ENCODE results near the gene PDZD8.

Gene PDZD8

DNA sequence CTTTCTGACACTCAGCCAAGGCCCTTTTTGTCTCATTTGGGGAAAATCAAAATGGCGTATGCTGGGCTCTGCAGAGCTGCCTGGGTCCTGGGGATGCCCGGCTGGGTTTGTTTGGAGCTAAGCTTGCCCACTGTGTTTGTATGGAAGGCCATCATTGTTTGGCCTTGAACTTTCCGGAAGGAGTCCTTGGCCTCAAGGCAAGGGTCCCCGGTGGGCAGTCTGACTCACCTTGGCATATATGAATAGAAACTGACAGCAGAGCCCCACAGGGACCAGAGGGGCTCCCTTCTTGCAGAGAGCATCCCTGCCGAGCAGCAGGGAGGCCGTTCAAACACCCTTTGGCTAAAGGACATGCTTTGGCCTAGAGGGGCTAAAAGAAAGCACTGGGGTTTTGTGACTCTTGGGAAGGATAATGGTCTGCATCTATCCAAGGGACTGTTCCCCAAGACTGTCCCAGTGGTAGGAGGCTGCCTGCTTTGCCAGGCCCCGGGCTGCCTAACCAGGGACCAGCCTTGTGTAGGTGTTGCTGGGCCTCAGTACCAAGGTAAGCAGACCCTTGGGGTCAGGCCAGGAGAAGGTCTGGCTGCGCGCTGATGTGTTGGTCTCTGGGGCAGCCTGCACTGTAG is 119.3 kb downstream of the PDZD8 start:
- no peak overlapping the region for H3K4me2 ChIP-seq (ENCODE audit: low read length)
- H3K9me3 ChIP-seq (ENCODE audit: low read length), result no peaks in the 10 kb centered on the region
- no peaks in the 10 kb centered on the region for H3K36me3 ChIP-seq (ENCODE audit: insufficient read depth, low read length)
- H3K4me3 ChIP-seq (ENCODE audit: low read depth, low read length, poor library complexity, severe bottlenecking), result no peak overlapping the region
- H4K20me1 ChIP-seq (ENCODE audit: insufficient read depth, low read length), result no peaks in the 10 kb centered on the region
- H3K27ac ChIP-seq (ENCODE audit: low read depth, low read length, poor library complexity, severe bottlenecking), result no peak overlapping the region
- H3K9me2 ChIP-seq (ENCODE audit: low read depth, low read length), result no peaks in the 10 kb centered on the region
- H3K79me2 ChIP-seq (ENCODE audit: insufficient read depth, low read length), result no peaks in the 10 kb centered on the region
- no peaks in the 10 kb centered on the region for H3K4me1 ChIP-seq (ENCODE audit: insufficient read depth, low read length, severe bottlenecking)
- H3F3A ChIP-seq (ENCODE audit: insufficient read depth, low read length), result no peaks in the 10 kb centered on the region
- 0 out of 2 replicates have a peak, but pooled peaks cover 5% of the 10 kb centered on the region for H3K27me3 ChIP-seq (ENCODE audit: insufficient read depth, low read length)
- no peak overlapping the region for H3K9ac ChIP-seq (ENCODE audit: low read length)
- no peak overlapping the region for H2AFZ ChIP-seq (ENCODE audit: low read length)
- TF ChIP-seq EZH2 (IDR thresholded peaks at IDR 0.05; ENCODE audit: borderline replicate concordance, low read length), result no peak
- TF ChIP-seq, protein P1, sequence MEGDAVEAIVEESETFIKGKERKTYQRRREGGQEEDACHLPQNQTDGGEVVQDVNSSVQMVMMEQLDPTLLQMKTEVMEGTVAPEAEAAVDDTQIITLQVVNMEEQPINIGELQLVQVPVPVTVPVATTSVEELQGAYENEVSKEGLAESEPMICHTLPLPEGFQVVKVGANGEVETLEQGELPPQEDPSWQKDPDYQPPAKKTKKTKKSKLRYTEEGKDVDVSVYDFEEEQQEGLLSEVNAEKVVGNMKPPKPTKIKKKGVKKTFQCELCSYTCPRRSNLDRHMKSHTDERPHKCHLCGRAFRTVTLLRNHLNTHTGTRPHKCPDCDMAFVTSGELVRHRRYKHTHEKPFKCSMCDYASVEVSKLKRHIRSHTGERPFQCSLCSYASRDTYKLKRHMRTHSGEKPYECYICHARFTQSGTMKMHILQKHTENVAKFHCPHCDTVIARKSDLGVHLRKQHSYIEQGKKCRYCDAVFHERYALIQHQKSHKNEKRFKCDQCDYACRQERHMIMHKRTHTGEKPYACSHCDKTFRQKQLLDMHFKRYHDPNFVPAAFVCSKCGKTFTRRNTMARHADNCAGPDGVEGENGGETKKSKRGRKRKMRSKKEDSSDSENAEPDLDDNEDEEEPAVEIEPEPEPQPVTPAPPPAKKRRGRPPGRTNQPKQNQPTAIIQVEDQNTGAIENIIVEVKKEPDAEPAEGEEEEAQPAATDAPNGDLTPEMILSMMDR (IDR thresholded peaks at IDR 0.05; ENCODE audit: low read length), result no peak

DNA sequence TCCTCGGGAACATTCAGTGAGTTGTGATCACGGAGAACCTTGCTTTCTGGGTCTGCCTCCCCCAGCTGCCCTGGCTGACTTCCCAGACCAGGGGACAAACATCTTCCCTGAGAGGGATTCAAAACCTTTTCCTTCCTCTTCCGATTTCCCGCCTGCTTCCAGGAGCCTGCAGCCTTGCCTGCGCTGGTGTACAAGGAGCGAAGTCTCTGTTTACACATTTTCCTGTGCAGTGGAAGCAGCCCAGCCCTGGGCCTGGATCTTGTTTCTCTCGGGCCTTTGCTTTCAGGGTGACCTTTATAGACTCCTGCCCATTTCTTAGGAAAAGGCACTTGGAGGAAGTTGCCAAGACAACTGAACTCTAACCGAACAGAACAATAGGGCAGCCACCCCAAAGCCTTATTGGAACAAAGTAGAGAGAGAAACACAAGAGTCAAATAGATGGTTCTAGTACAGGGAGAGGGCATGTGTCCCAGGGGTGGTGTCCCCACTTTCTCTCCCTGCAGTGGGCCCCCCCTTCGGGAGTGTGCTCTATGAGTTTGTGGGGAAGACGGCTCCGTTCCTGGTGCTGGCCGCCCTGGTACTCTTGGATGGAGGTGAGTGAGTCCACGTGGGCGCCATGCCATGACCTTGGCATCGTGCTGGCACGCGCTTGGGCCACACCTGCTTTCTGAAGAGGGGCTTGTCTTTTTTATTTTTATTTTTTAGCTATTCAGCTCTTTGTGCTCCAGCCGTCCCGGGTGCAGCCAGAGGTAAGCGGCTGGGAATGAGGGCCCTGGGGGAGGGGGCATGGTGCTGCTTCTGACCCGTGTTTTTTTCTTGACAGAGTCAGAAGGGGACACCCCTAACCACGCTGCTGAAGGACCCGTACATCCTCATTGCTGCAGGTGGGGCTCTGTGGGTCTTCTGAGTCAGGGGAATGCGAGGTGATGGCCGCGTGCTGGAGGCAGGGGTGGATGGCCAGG is 120.2 kb downstream of the PDZD8 start:
- Histone ChIP-seq H2AFZ (ENCODE audit: low read length) (no peak overlapping the region), H3K36me3 (ENCODE audit: insufficient read depth, low read length) (no peaks in the 10 kb centered on the region), H3K4me1 (ENCODE audit: insufficient read depth, low read length, severe bottlenecking) (no peaks in the 10 kb centered on the region), H3K4me2 (ENCODE audit: low read length) (no peak overlapping the region), H4K20me1 (ENCODE audit: insufficient read depth, low read length) (no peaks in the 10 kb centered on the region), H3K79me2 (ENCODE audit: insufficient read depth, low read length) (no peaks in the 10 kb centered on the region), H3K27me3 (ENCODE audit: insufficient read depth, low read length) (no peaks in the 10 kb centered on the region), H3K9me3 (ENCODE audit: low read length) (no peaks in the 10 kb centered on the region), H3K4me3 (ENCODE audit: low read depth, low read length, poor library complexity, severe bottlenecking) (no peak overlapping the region), H3K9me2 (ENCODE audit: low read depth, low read length) (no peaks in the 10 kb centered on the region), H3K9ac (ENCODE audit: low read length) (no peak overlapping the region), H3K27ac (ENCODE audit: low read depth, low read length, poor library complexity, severe bottlenecking) (no peak overlapping the region), H3F3A (ENCODE audit: insufficient read depth, low read length) (no peaks in the 10 kb centered on the region)
- TF ChIP-seq, protein P1 (IDR thresholded peaks at IDR 0.05; ENCODE audit: low read length), result no peak
- TF ChIP-seq EZH2 (IDR thresholded peaks at IDR 0.05; ENCODE audit: borderline replicate concordance, low read length), result no peak

DNA sequence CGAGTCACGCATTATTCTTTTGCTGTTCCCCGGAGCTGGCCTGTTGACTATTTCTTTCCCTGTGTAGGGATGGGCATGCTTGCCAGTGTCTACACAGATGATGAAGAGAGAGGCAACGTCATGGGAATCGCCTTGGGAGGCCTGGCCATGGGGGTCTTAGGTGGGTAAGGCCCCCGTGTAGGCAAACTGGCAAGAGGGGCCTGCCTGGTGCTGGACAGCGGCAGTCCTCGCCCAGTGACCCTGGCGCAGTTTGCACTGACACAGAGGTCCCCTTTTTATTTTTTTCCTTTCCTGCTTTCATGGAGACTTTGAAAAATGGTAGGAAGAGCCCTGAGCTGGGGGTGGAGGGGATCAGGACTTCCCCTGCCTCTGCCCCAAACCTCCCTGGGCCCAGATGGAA is 120.9 kb downstream of the PDZD8 start:
- TF ChIP-seq, protein P1 (IDR thresholded peaks at IDR 0.05; ENCODE audit: low read length), result no peak
- TF ChIP-seq EZH2 (IDR thresholded peaks at IDR 0.05; ENCODE audit: borderline replicate concordance, low read length), result no peak
- H3F3A ChIP-seq (ENCODE audit: insufficient read depth, low read length), result no peaks in the 10 kb centered on the region
- no peak overlapping the region for H2AFZ ChIP-seq (ENCODE audit: low read length)
- no peaks in the 10 kb centered on the region for H4K20me1 ChIP-seq (ENCODE audit: insufficient read depth, low read length)
- H3K9me2 ChIP-seq (ENCODE audit: low read depth, low read length), result no peaks in the 10 kb centered on the region
- H3K27me3 ChIP-seq (ENCODE audit: insufficient read depth, low read length), result no peaks in the 10 kb centered on the region
- no peak overlapping the region for H3K4me2 ChIP-seq (ENCODE audit: low read length)
- no peaks in the 10 kb centered on the region for H3K4me1 ChIP-seq (ENCODE audit: insufficient read depth, low read length, severe bottlenecking)
- no peak overlapping the region for H3K27ac ChIP-seq (ENCODE audit: low read depth, low read length, poor library complexity, severe bottlenecking)
- no peaks in the 10 kb centered on the region for H3K36me3 ChIP-seq (ENCODE audit: insufficient read depth, low read length)
- H3K79me2 ChIP-seq (ENCODE audit: insufficient read depth, low read length), result no peaks in the 10 kb centered on the region
- no peaks in the 10 kb centered on the region for H3K9me3 ChIP-seq (ENCODE audit: low read length)
- H3K9ac ChIP-seq (ENCODE audit: low read length), result no peak overlapping the region
- no peak overlapping the region for H3K4me3 ChIP-seq (ENCODE audit: low read depth, low read length, poor library complexity, severe bottlenecking)

Data from OCI-LY1 (cell line).